HK-2 (cell line): Measurements from ENCODE around the gene MACF1.
"Not testable (repeated sequence)": the region's sequence is repeated elsewhere in the genome, so short reads cannot be mapped to it uniquely, and the experiment has no call there.

ENCODE experiments used
- DNase-seq: peaks from one replicate; pipeline ENCODE4 v3.0.0-alpha.2; 2018; ENCODE audit not compliant: unreplicated experiment

Gene MACF1

GRCh38 chr1:39420493-39420892 lies 216.0 kb downstream of the MACF1 start:
- DNase-seq: no peak

- DNase-seq: no peak
Observed at GRCh38 chr1:39422614-39423013, 218.1 kb downstream of the MACF1 start.

GRCh38 chr1:39425151-39425550 lies 220.7 kb downstream of the MACF1 start:
- no peak for DNase-seq

GRCh38 chr1:39425634-39426033 lies 221.1 kb downstream of the MACF1 start:
- no peak for DNase-seq

- DNase-seq: no peak
Observed at GRCh38 chr1:39426346-39426745, 221.9 kb downstream of the MACF1 start.

GRCh38 chr1:39427374-39427773 lies 222.9 kb downstream of the MACF1 start:
- no peak for DNase-seq

GRCh38 chr1:39427912-39428311 lies 223.4 kb downstream of the MACF1 start:
- no peak for DNase-seq

- DNase-seq: no peak
Observed at GRCh38 chr1:39431927-39432326, 227.4 kb downstream of the MACF1 start.

GRCh38 chr1:39434797-39435395 lies 230.4 kb downstream of the MACF1 start:
- no peak for DNase-seq

- DNase-seq: no peak
Observed at GRCh38 chr1:39435597-39435996, 231.1 kb downstream of the MACF1 start.

GRCh38 chr1:39436842-39437241 lies 232.3 kb downstream of the MACF1 start:
- DNase-seq: no peak

GRCh38 chr1:39438042-39438441 lies 233.5 kb downstream of the MACF1 start:
- DNase-seq: no peak

- no peak for DNase-seq
Observed at GRCh38 chr1:39440856-39441255, 236.4 kb downstream of the MACF1 start.

- no peak for DNase-seq
Observed at GRCh38 chr1:39441797-39442196, 237.3 kb downstream of the MACF1 start.

- no peak for DNase-seq
Observed at GRCh38 chr1:39445573-39445972, 241.1 kb downstream of the MACF1 start.

GRCh38 chr1:39446986-39447567 lies 242.6 kb downstream of the MACF1 start:
- DNase-seq: no peak

GRCh38 chr1:39450041-39450440 lies 245.5 kb downstream of the MACF1 start:
- not testable (repeated sequence) for DNase-seq

GRCh38 chr1:39450956-39451606 lies 246.6 kb downstream of the MACF1 start:
- DNase-seq: no peak

GRCh38 chr1:39452081-39452480 lies 247.6 kb downstream of the MACF1 start:
- no peak for DNase-seq

- no peak for DNase-seq
Observed at GRCh38 chr1:39452540-39452939, 248.0 kb downstream of the MACF1 start.

GRCh38 chr1:39453603-39454002 lies 249.1 kb downstream of the MACF1 start:
- DNase-seq: no peak

- DNase-seq: no peak
Observed at GRCh38 chr1:39458991-39459390, 254.5 kb downstream of the MACF1 start.

- DNase-seq: no peak
Observed at GRCh38 chr1:39462074-39462473, 257.6 kb downstream of the MACF1 start.
